HEK293 (cell line): ENCODE results near the gene KEL.

Experiments used
- CTCF ChIA-PET: fragments of 350-600 bp; formaldehyde crosslinking; extraction: SDS; loops from one replicate; lab custom pipeline; 2021; ENCODE audit warnings: antibody characterized with exemption; lab: Yijun Ruan, JAX
- POLR2A ChIA-PET: fragments of 300-600 bp; formaldehyde crosslinking; extraction: SDS; loops from one replicate; lab custom pipeline; 2020; ENCODE audit warnings: antibody characterized with exemption, inconsistent platforms; lab: Yijun Ruan, JAX
- H3K27ac ChIP-seq: fragments of 200-500 bp; sonication (Bioruptor generic); 2 replicates; pipeline ENCODE4 v1.5.1; 2014; ENCODE audit warnings: low read depth, low read length, control low read depth, inconsistent platforms; ENCODE audit errors: extremely low read depth
- H3K36me3 ChIP-seq, 2 experiments: fragments of 200-500 bp in 1 of 2; sonication (Bioruptor generic) in 1 of 2; 1 replicate in 1 of 2; 2 replicates in 1 of 2; pipeline ENCODE4 v1.5.1; 2014 to 2017; ENCODE audit warnings: inconsistent platforms in 2 of 2, low read length in 2 of 2; ENCODE audit not compliant: control insufficient read depth in 2 of 2, insufficient read depth in 1 of 2
- H3K4me1 ChIP-seq: fragments of 200-500 bp; sonication (Bioruptor generic); 2 replicates; pipeline ENCODE4 v1.5.1; 2014; ENCODE audit warnings: mild to moderate bottlenecking, low read length, inconsistent platforms; ENCODE audit not compliant: control insufficient read depth, insufficient read depth
- H3K4me3 ChIP-seq: 2 replicates; pipeline ENCODE4 v1.5.1; 2011; ENCODE audit warnings: low read depth, mild to moderate bottlenecking, control low read depth, low read length, moderate library complexity
- H3K9me3 ChIP-seq: fragments of 200-500 bp; sonication (Bioruptor generic); 2 replicates; pipeline ENCODE4 v1.5.1; 2014; ENCODE audit warnings: low read depth, low read length, inconsistent platforms; ENCODE audit not compliant: control insufficient read depth, insufficient read depth
- BCL11A ChIP-seq: fragments of 450-650 bp; formaldehyde crosslinking; IDR thresholded peaks from 2 replicates; pipeline ENCODE4 v1.5.1; 2016; ENCODE audit warnings: low read depth, missing biosample characterization, missing genetic modification characterization
- BCL6B ChIP-seq: fragments of 450-650 bp; formaldehyde crosslinking; IDR thresholded peaks from 2 replicates; pipeline ENCODE4 v1.5.1; 2017; ENCODE audit warnings: missing biosample characterization, missing genetic modification characterization
- CTCF ChIP-seq: fragments of 450-650 bp; formaldehyde crosslinking; IDR thresholded peaks from 2 replicates; pipeline ENCODE4 v1.5.1; 2016; ENCODE audit warnings: missing biosample characterization, missing genetic modification characterization
- ELK4 ChIP-seq: IDR thresholded peaks from 2 replicates; pipeline ENCODE4 v1.6.1; 2011; ENCODE audit warnings: mild to moderate bottlenecking, low read depth, low read length, borderline replicate concordance
- KLF17 ChIP-seq: fragments of 450-650 bp; formaldehyde crosslinking; IDR thresholded peaks from 2 replicates; pipeline ENCODE4 v1.5.1; 2016; ENCODE audit warnings: missing biosample characterization, missing genetic modification characterization
- REPIN1 ChIP-seq: fragments of 450-650 bp; formaldehyde crosslinking; IDR thresholded peaks from 2 replicates; pipeline ENCODE4 v1.5.1; 2017; ENCODE audit warnings: missing biosample characterization, missing genetic modification characterization, low read depth
- SALL2 ChIP-seq: fragments of 450-650 bp; formaldehyde crosslinking; IDR thresholded peaks from 2 replicates; pipeline ENCODE4 v1.5.0; 2017; ENCODE audit warnings: missing biosample characterization, mild to moderate bottlenecking, missing genetic modification characterization, borderline replicate concordance
- SP3 ChIP-seq: fragments of 450-650 bp; formaldehyde crosslinking; IDR thresholded peaks from 2 replicates; pipeline ENCODE4 v1.5.1; 2016; ENCODE audit warnings: missing biosample characterization, missing genetic modification characterization
- ZBTB21 ChIP-seq: fragments of 450-650 bp; formaldehyde crosslinking; IDR thresholded peaks from 2 replicates; pipeline ENCODE4 v1.5.1; 2017; ENCODE audit warnings: missing biosample characterization, missing genetic modification characterization
- ZFHX2 ChIP-seq: fragments of 450-650 bp; formaldehyde crosslinking; conservative IDR thresholded peaks from 2 replicates; pipeline ENCODE4 v1.5.1; 2016; ENCODE audit warnings: missing biosample characterization, missing genetic modification characterization
- ZNF132 ChIP-seq: fragments of 450-650 bp; formaldehyde crosslinking; IDR thresholded peaks from 2 replicates; pipeline ENCODE4 v1.5.1; 2017; ENCODE audit warnings: missing biosample characterization, missing genetic modification characterization, borderline replicate concordance
- ZNF133 ChIP-seq: fragments of 450-650 bp; formaldehyde crosslinking; IDR thresholded peaks from 2 replicates; pipeline ENCODE4 v1.5.1; 2016; ENCODE audit warnings: missing biosample characterization, missing genetic modification characterization
- ZNF138 ChIP-seq: fragments of 450-650 bp; formaldehyde crosslinking; IDR thresholded peaks from 2 replicates; pipeline ENCODE4 v1.5.1; 2016; ENCODE audit warnings: missing biosample characterization, missing genetic modification characterization, borderline replicate concordance
- ZNF223 ChIP-seq: fragments of 450-650 bp; formaldehyde crosslinking; IDR thresholded peaks from 2 replicates; pipeline ENCODE4 v1.5.1; 2016; ENCODE audit warnings: missing biosample characterization, missing genetic modification characterization
- ZNF416 ChIP-seq: fragments of 450-650 bp; formaldehyde crosslinking; IDR thresholded peaks from 2 replicates; pipeline ENCODE4 v1.5.1; 2016; ENCODE audit warnings: missing biosample characterization, missing genetic modification characterization
- ZNF521 ChIP-seq: fragments of 450-650 bp; formaldehyde crosslinking; IDR thresholded peaks from 2 replicates; pipeline ENCODE4 v1.5.1; 2017; ENCODE audit warnings: missing biosample characterization, mild to moderate bottlenecking, missing genetic modification characterization
- ZNF530 ChIP-seq: fragments of 450-650 bp; formaldehyde crosslinking; IDR thresholded peaks from 2 replicates; pipeline ENCODE4 v1.5.1; 2016; ENCODE audit warnings: low read depth, missing biosample characterization, missing genetic modification characterization
- ZNF549 ChIP-seq: fragments of 450-650 bp; IDR thresholded peaks from 2 replicates; pipeline ENCODE4 v1.5.1; 2018; ENCODE audit warnings: missing biosample characterization, missing genetic modification characterization, mild to moderate bottlenecking, inconsistent platforms, moderate library complexity
- ZNF585B ChIP-seq: fragments of 450-650 bp; formaldehyde crosslinking; IDR thresholded peaks from 2 replicates; pipeline ENCODE4 v1.5.1; 2016; ENCODE audit warnings: missing biosample characterization, missing genetic modification characterization
- ZNF670 ChIP-seq: fragments of 450-650 bp; formaldehyde crosslinking; IDR thresholded peaks from 2 replicates; pipeline ENCODE4 v1.5.1; 2016; ENCODE audit warnings: missing biosample characterization, missing genetic modification characterization, low read depth
- ZNF76 ChIP-seq: fragments of 450-650 bp; formaldehyde crosslinking; IDR thresholded peaks from 2 replicates; pipeline ENCODE4; 2016; ENCODE audit warnings: low read depth, missing biosample characterization, missing genetic modification characterization, borderline replicate concordance
- ZNF776 ChIP-seq: fragments of 450-650 bp; formaldehyde crosslinking; IDR thresholded peaks from 2 replicates; pipeline ENCODE4 v1.5.0; 2017; ENCODE audit warnings: missing biosample characterization, missing genetic modification characterization, borderline replicate concordance
- ZNF777 ChIP-seq: fragments of 450-650 bp; formaldehyde crosslinking; IDR thresholded peaks from 2 replicates; pipeline ENCODE4 v1.5.1; 2017; ENCODE audit warnings: missing biosample characterization, missing genetic modification characterization, borderline replicate concordance
- ZXDB ChIP-seq: fragments of 450-650 bp; formaldehyde crosslinking; IDR thresholded peaks from 2 replicates; pipeline ENCODE4 v1.5.1; 2016; ENCODE audit warnings: missing biosample characterization, missing genetic modification characterization

KEL gene

GRCh38 chr7:142998966-142999365 lies 36.8 kb upstream of the KEL start:
- ChIA-PET POLR2A (no interaction called here), CTCF (interaction anchor here (1.0 to 8.9 kb wide), 5 partner anchors 118 to 216 kb away, joined by 3 to 75 read pairs (median 4); partner anchors contain the start of gene EPHB6)
- Histone ChIP-seq H3K27ac (no peak overlapping the region), H3K36me3 (no peaks in the 10 kb centered on the region), H3K4me1 (no peaks in the 10 kb centered on the region), H3K9me3 (no peaks in the 10 kb centered on the region), H3K4me3 (no peak overlapping the region)
- TF ChIP-seq SP3 (tag by site-specific recombination) = no peak

GRCh38 chr7:142997456-142997989 lies 35.4 kb upstream of the KEL start:
- TF ChIP-seq ZNF416 (tag by site-specific recombination) (no peak), KLF17 (tag by site-specific recombination) (no peak), ZBTB21 (no peak), SALL2 (tag by site-specific recombination) (no peak), ZNF585B (no peak), CTCF (tag by site-specific recombination) (no peak), ZNF132 (tag by site-specific recombination) (no peak), ZNF776 (no peak), REPIN1 (tag by site-specific recombination) (no peak), ZNF549 (tag by site-specific recombination) (no peak)
- Histone ChIP-seq H3K9me3 (no peaks in the 10 kb centered on the region), H3K27ac (no peak overlapping the region), H3K4me3 (no peak overlapping the region), H3K4me1 (no peaks in the 10 kb centered on the region), H3K36me3 (no peaks in the 10 kb centered on the region)
- CTCF ChIA-PET = interaction anchor here (0.7 to 0.8 kb wide), 2 partner anchors 22 to 124 kb away, joined by 3 to 4 read pairs; no protein-coding TSS in a partner anchor
- POLR2A ChIA-PET = no interaction called here

- no peaks in the 10 kb centered on the region for H3K9me3 ChIP-seq
- H3K36me3 ChIP-seq = no peaks in the 10 kb centered on the region
- POLR2A ChIA-PET = no interaction called here
- H3K27ac ChIP-seq = no peak overlapping the region
- no peaks in the 10 kb centered on the region for H3K4me1 ChIP-seq
- CTCF ChIA-PET = interaction anchor here (0.5 to 2.6 kb wide), 4 partner anchors 10 to 388 kb away, joined by 3 to 9 read pairs (median 4); no protein-coding TSS in a partner anchor
- no peak overlapping the region for H3K4me3 ChIP-seq
- no peak for TF ChIP-seq ZNF76 (tag by site-specific recombination)
- no peak for TF ChIP-seq ELK4
- TF ChIP-seq BCL6B (tag by site-specific recombination) = no peak
- TF ChIP-seq ZNF521 = no peak
- TF ChIP-seq ZNF670 = no peak
- no peak for TF ChIP-seq ZNF223 (tag by site-specific recombination)
- TF ChIP-seq ZXDB (tag by site-specific recombination) = no peak
- no peak for TF ChIP-seq ZNF133
- TF ChIP-seq ZFHX2 (tag by site-specific recombination) = no peak
- no peak for TF ChIP-seq BCL11A
- TF ChIP-seq ZNF138 (tag by site-specific recombination) = no peak
- no peak for TF ChIP-seq ZNF777 (tag by site-specific recombination)
- TF ChIP-seq ZNF530 = no peak
These were observed 30.3 kb upstream of the KEL start for GRCh38 chr7:142992427-142992826.
